B cell (primary cell): ENCODE data around the gene PAQR7. TPM values are rescaled to one million over a fixed set of nuclear protein-coding genes. Genes with fewer than 3 reads are reported as not detected.

ENCODE experiments used
- ATAC-seq: fragments of 200-7000 bp; cut with Tn5 transposase; one replicate; pipeline ENCODE4 v1.10.0; 2021; ENCODE audit warnings: low read depth, mild to moderate bottlenecking, moderate number of reproducible peaks, moderate library complexity
- CTCF ChIA-PET: fragments of 350-600 bp; sonication (Branson Sonifier 250); formaldehyde crosslinking; loops from one replicate; lab custom pipeline; 2021; ENCODE audit warnings: antibody characterized with exemption, inconsistent platforms; lab: Charles Lee
- POLR2A ChIA-PET: fragments of 350-600 bp; sonication (Branson Sonifier 250); formaldehyde crosslinking; loops from one replicate; lab custom pipeline; 2021; ENCODE audit warnings: antibody characterized with exemption; lab: Charles Lee
- DNase-seq: peaks from one replicate; pipeline ENCODE4 v3.0.0; 2013
- H2AFZ ChIP-seq: 2 replicates; pipeline ENCODE4 v1.6.1; 2012; ENCODE audit warnings: mild to moderate bottlenecking, low read depth, low read length; ENCODE audit not compliant: insufficient read depth, poor library complexity, severe bottlenecking
- H3K27ac ChIP-seq, 2 donors: 1 replicate in 1 of 2; 2 replicates in 1 of 2; pipeline ENCODE4 v1.5.1; 2012 to 2013; ENCODE audit warnings: low read length in 2 of 2, mild to moderate bottlenecking in 2 of 2, moderate library complexity in 1 of 2
- H3K27me3 ChIP-seq, 4 experiments: fragments of 200-600 bp in 1 of 4; sonication (generic) in 1 of 4; replicated peaks in 1 of 4; 1 replicate in 2 of 4; 2 replicates in 2 of 4; pipeline versions ENCODE4 v1.6.1 to v1.7.0; 2013 to 2016; ENCODE audit warnings: low read length in 3 of 4, mild to moderate bottlenecking in 2 of 4, mixed read lengths in 1 of 4, moderate library complexity in 1 of 4; ENCODE audit not compliant: insufficient read depth in 4 of 4, control insufficient read depth in 3 of 4; ENCODE audit errors: control extremely low read depth in 1 of 4
- H3K36me3 ChIP-seq, 2 experiments: replicated peaks in 1 of 2; 1 replicate in 1 of 2; 2 replicates in 1 of 2; pipeline versions ENCODE4 v1.6.1 to v1.7.1; 2013; ENCODE audit warnings: low read length in 1 of 2; ENCODE audit not compliant: insufficient read depth in 2 of 2, control insufficient read depth in 1 of 2; ENCODE audit errors: control extremely low read depth in 1 of 2, extremely low read depth in 1 of 2
- H3K4me1 ChIP-seq, 2 donors: fragments of 200-600 bp in 1 of 2; sonication (generic) in 1 of 2; 1 replicate in 1 of 2; 2 replicates in 1 of 2; pipeline versions ENCODE4 v1.5.1 to v1.6.1; 2013 to 2017; ENCODE audit warnings: low read length in 2 of 2; ENCODE audit not compliant: control insufficient read depth in 2 of 2, insufficient read depth in 2 of 2
- H3K4me2 ChIP-seq: replicated peaks from 2 replicates; pipeline ENCODE3; 2012; ENCODE audit warnings: mild to moderate bottlenecking, low read depth, low read length; ENCODE audit not compliant: poor library complexity, severe bottlenecking
- H3K4me3 ChIP-seq, 5 experiments: fragments of 200-600 bp in 1 of 5; sonication (generic) in 1 of 5; 1 replicate in 3 of 5; 2 replicates in 2 of 5; pipeline versions ENCODE4 v1.5.1 to v1.7.0; 2011 to 2016; ENCODE audit warnings: low read length in 4 of 5, mild to moderate bottlenecking in 4 of 5, low read depth in 2 of 5, control low read depth in 1 of 5, moderate library complexity in 1 of 5; ENCODE audit not compliant: insufficient read depth in 1 of 5; ENCODE audit errors: control extremely low read depth in 1 of 5, extremely low read depth in 1 of 5
- H3K79me2 ChIP-seq: fragments of 200-600 bp; sonication (generic); one replicate; pipeline ENCODE4 v1.6.0; 2016; ENCODE audit warnings: low read length; ENCODE audit not compliant: control insufficient read depth, insufficient read depth
- H3K9ac ChIP-seq: fragments of 200-600 bp; sonication (generic); 2 replicates; pipeline ENCODE4 v1.6.1; 2017; ENCODE audit warnings: mild to moderate bottlenecking, low read length, moderate library complexity
- H3K9me3 ChIP-seq, 3 donors: one replicate each; pipeline versions ENCODE4 v1.6.1 to v1.7.1; 2013; ENCODE audit warnings: low read length in 2 of 3; ENCODE audit not compliant: control insufficient read depth in 2 of 3, insufficient read depth in 1 of 3; ENCODE audit errors: control extremely low read depth in 1 of 3
- H4K20me1 ChIP-seq: 2 replicates; pipeline ENCODE4 v1.6.0; 2012; ENCODE audit warnings: mild to moderate bottlenecking, low read length; ENCODE audit not compliant: insufficient read depth, control insufficient read depth, poor library complexity, severe bottlenecking
- H3K27ac Mint-ChIP-seq: one replicate; pipeline ENCODE4 v1.8.0; 2021; ENCODE audit warnings: mixed read lengths
- H3K27me3 Mint-ChIP-seq: one replicate; pipeline ENCODE4 v1.8.0; 2021; ENCODE audit warnings: mixed read lengths
- H3K4me1 Mint-ChIP-seq: one replicate; pipeline ENCODE4 v1.8.0; 2021; ENCODE audit warnings: mixed read lengths
- H3K4me3 Mint-ChIP-seq: one replicate; pipeline ENCODE4 v1.8.0; 2021; ENCODE audit warnings: mixed read lengths
- H3K9me3 Mint-ChIP-seq: one replicate; pipeline ENCODE4 v1.8.0; 2022; ENCODE audit warnings: mixed read lengths; ENCODE audit not compliant: insufficient read depth
- CTCF ChIP-seq: fragments of 200-600 bp; IDR thresholded peaks from one replicate; pipeline ENCODE4 v1.8.0; 2022; ENCODE audit warnings: antibody characterized with exemption, mild to moderate bottlenecking
- EZH2 ChIP-seq: IDR thresholded peaks from 2 replicates; pipeline ENCODE4 v1.6.1; 2012; ENCODE audit warnings: borderline replicate concordance, low read depth, mild to moderate bottlenecking, moderate library complexity, low read length; ENCODE audit not compliant: insufficient read depth, poor library complexity, severe bottlenecking
- WGBS: methylation state at CpG from one replicate; pipeline ENCODE4 v1.1.5; 2013; ENCODE audit warnings: missing lambda C conversion rate; ENCODE audit not compliant: insufficient coverage; 5-methylcytosine and 5-hydroxymethylcytosine counted together
- intact Hi-C: fragments of 100-400 bp; cut with micrococcal nuclease; formaldehyde crosslinking; loops from one replicate; pipeline ENCODE4 v1.10.0; 2022
- polyA plus RNA-seq: library from polyadenylated mRNA; depleted of rRNA; stranded (reverse); fragments of >200 nt; gene quantifications from 2 replicates; pipeline ENCODE4 v1.2.3, GENCODE V29; 2012
- total RNA-seq, 2 donors: library from RNA; stranded (reverse); fragments of 120-200 nt in 1 of 2; gene quantifications; 1 replicate in 1 of 2; 2 replicates in 1 of 2; pipeline versions ENCODE4 v1.2.3 to v1.2.4, GENCODE V29; 2013 to 2022

The PAQR7 gene
- total and polyA plus RNA-seq, 2 donors (not counting 1 experiment from before 2014, with no cell fraction given) = 4.2 to 5.5 TPM

- Histone ChIP-seq H4K20me1 (no peaks in the 10 kb centered on the region), H3K27ac (no peak overlapping the region), H2AFZ (no peak overlapping the region), H3K36me3 (peaks cover 17 to 67% of the 10 kb centered on the region in 2 experiments), H3K27me3 (no peaks in the 10 kb centered on the region), H3K4me3 (no peak overlapping the region), H3K9ac (no peak overlapping the region), H3K4me1 (no peaks in the 10 kb centered on the region), H3K4me2 (no peak overlapping the region), H3K9me3 (no peaks in the 10 kb centered on the region), H3K79me2 (no peaks in the 10 kb centered on the region)
- Mint-ChIP-seq H3K9me3 (no peaks in the 10 kb centered on the region), H3K4me3 (no peak overlapping the region), H3K27me3 (no peaks in the 10 kb centered on the region), H3K27ac (no peak overlapping the region), H3K4me1 (no peaks in the 10 kb centered on the region)
- WGBS = 100% methylated on average over 1 of the region's 6 CpGs
- no peak for TF ChIP-seq EZH2
- TF ChIP-seq CTCF = no peak
- CTCF ChIA-PET = interaction anchor here (2.0 kb wide), 1 partner anchor 12 kb away, joined by 4 read pairs; the partner anchor contains the start of gene MTFR1L
- DNase-seq = no peak
- POLR2A ChIA-PET = no interaction called here
- intact Hi-C loops = no loop called here
- ATAC-seq = no peak
These were observed 43.0 kb downstream of the PAQR7 start for GRCh38 chr1:25832336-25833037.

GRCh38 chr1:25831569-25832196 is 43.8 kb downstream of the PAQR7 start:
- ATAC-seq (no peak), DNase-seq (no peak)
- Histone ChIP-seq H3K9ac (no peak overlapping the region), H3K79me2 (no peaks in the 10 kb centered on the region), H3K4me3 (no peak overlapping the region), H2AFZ (no peak overlapping the region), H3K4me2 (no peak overlapping the region), H3K36me3 (peaks cover 17 to 73% of the 10 kb centered on the region in 2 experiments), H3K27me3 (no peaks in the 10 kb centered on the region), H3K27ac (no peak overlapping the region), H3K9me3 (no peaks in the 10 kb centered on the region), H3K4me1 (no peaks in the 10 kb centered on the region), H4K20me1 (no peaks in the 10 kb centered on the region)
- TF ChIP-seq EZH2 = no peak
- no peak for TF ChIP-seq CTCF
- Mint-ChIP-seq H3K4me1 (no peaks in the 10 kb centered on the region), H3K9me3 (no peaks in the 10 kb centered on the region), H3K4me3 (no peak overlapping the region), H3K27ac (no peak overlapping the region), H3K27me3 (no peaks in the 10 kb centered on the region)
- ChIA-PET CTCF (interaction anchor here (2.0 kb wide), 1 partner anchor 12 kb away, joined by 4 read pairs; the partner anchor contains the start of gene MTFR1L), POLR2A (interaction anchor here (1.8 kb wide), 1 partner anchor 11 kb away, joined by 5 read pairs; no protein-coding TSS in a partner anchor)
- intact Hi-C loops = no loop called here
- 100% methylated on average over 1 of the region's 5 CpGs for WGBS
